HT-29 (cell line): Measurements from ENCODE around the gene FCER2. TPM values are rescaled to one million over a fixed set of nuclear protein-coding genes. Genes with fewer than 3 reads are reported as not detected.

Experiments
- total RNA-seq: library from RNA; depleted of rRNA; stranded (reverse); fragments of >200 nt; shearing (Covaris generic); gene quantifications from 2 replicates; pipeline ENCODE4 v1.2.3, GENCODE V29; 2014; rRNA removed

The FCER2 gene
- total RNA-seq, 1 experiment from 2014 or later, result not detected

Other genes with a start within 250 kb of the FCER2 start
- gene PEX11G, start 213.1 kb downstream of the FCER2 start, total RNA-seq, result 4.0 and 6.4 TPM in 2 replicates
- 4.2 and 5.6 TPM in 2 replicates for gene ZNF358, start 186.0 kb downstream of the FCER2 start, total RNA-seq
- 7.1 and 7.5 TPM in 2 replicates for gene MCOLN1, start 179.5 kb downstream of the FCER2 start, total RNA-seq
- gene PNPLA6, start 166.4 kb downstream of the FCER2 start, total RNA-seq, result 61.3 and 74.3 TPM in 2 replicates
- gene CAMSAP3, start 106.3 kb downstream of the FCER2 start, total RNA-seq, result 29.8 and 37.0 TPM in 2 replicates
- gene XAB2, start 72.6 kb downstream of the FCER2 start, total RNA-seq, result 48.4 and 51.9 TPM in 2 replicates
- 26.6 and 27.7 TPM in 2 replicates for gene PET100, start 72.3 kb downstream of the FCER2 start, total RNA-seq
- gene PCP2, start 68.4 kb downstream of the FCER2 start, total RNA-seq, result not detected in 2 replicates
- gene STXBP2, start 65.0 kb downstream of the FCER2 start, total RNA-seq, result 66.4 and 73.3 TPM in 2 replicates
- gene RETN, start 33.1 kb downstream of the FCER2 start, total RNA-seq, result not detected in 2 replicates
- not detected in 2 replicates for gene MCEMP1, start 25.0 kb downstream of the FCER2 start, total RNA-seq
- gene TRAPPC5, start 21.3 kb downstream of the FCER2 start, total RNA-seq, result 112 and 113 TPM in 2 replicates
- gene CLEC4G, start 30.0 kb upstream of the FCER2 start, total RNA-seq, result not detected in 2 replicates
- gene CD209, start 45.4 kb upstream of the FCER2 start, total RNA-seq, result not detected in 2 replicates
- gene CLEC4M, start 61.1 kb upstream of the FCER2 start, total RNA-seq, result not detected in 2 replicates
- gene EVI5L, start 128.1 kb upstream of the FCER2 start, total RNA-seq, result 4.0 and 4.4 TPM in 2 replicates
- 0.31 and 1.6 TPM in 2 replicates for gene PRR36, start 172.3 kb upstream of the FCER2 start, total RNA-seq
- gene LRRC8E, start 186.4 kb upstream of the FCER2 start, total RNA-seq, result 16.6 and 19.8 TPM in 2 replicates
- 28.8 and 30.8 TPM in 2 replicates for gene MAP2K7, start 201.7 kb upstream of the FCER2 start, total RNA-seq
- gene TGFBR3L, start 212.7 kb upstream of the FCER2 start, total RNA-seq, result not detected in 2 replicates
- gene SNAPC2, start 218.2 kb upstream of the FCER2 start, total RNA-seq, result 17.1 and 18.0 TPM in 2 replicates
- 8.6 and 11.8 TPM in 2 replicates for gene CTXN1, start 224.0 kb upstream of the FCER2 start, total RNA-seq
- 55.5 and 71.6 TPM in 2 replicates for gene TIMM44, start 241.5 kb upstream of the FCER2 start, total RNA-seq